GM18858 (cell line): ENCODE measurements around the gene NR1D1.

Experiments used
- ATAC-seq: cut with Tn5 transposase; IDR thresholded peaks from one replicate; pipeline ENCODE4 v1.9.1; 2021; ENCODE audit not compliant: unreplicated experiment

NR1D1 gene

GRCh38 chr17:40097931-40098845 is 2.2 kb downstream of the NR1D1 start:
- no peak for ATAC-seq

GRCh38 chr17:40097087-40097486 is 3.3 kb downstream of the NR1D1 start:
- ATAC-seq: no peak

GRCh38 chr17:40095944-40096791 is 4.2 kb downstream of the NR1D1 start:
- no peak for ATAC-seq

GRCh38 chr17:40095351-40095943 is 4.9 kb downstream of the NR1D1 start:
- no peak for ATAC-seq

GRCh38 chr17:40094874-40095273 is 5.5 kb downstream of the NR1D1 start:
- no peak for ATAC-seq

GRCh38 chr17:40093580-40094201 is 6.7 kb downstream of the NR1D1 start:
- no peak for ATAC-seq

GRCh38 chr17:40093005-40093579 is 7.3 kb downstream of the NR1D1 start:
- ATAC-seq: no peak

- ATAC-seq: no peak
These were observed 7.8 kb downstream of the NR1D1 start for GRCh38 chr17:40092581-40092980.

GRCh38 chr17:40091691-40092397 is 8.5 kb downstream of the NR1D1 start:
- no peak for ATAC-seq

- no peak for ATAC-seq
These were observed 9.9 kb downstream of the NR1D1 start for GRCh38 chr17:40090237-40091119.

GRCh38 chr17:40089077-40089895 is 11.1 kb downstream of the NR1D1 start:
- ATAC-seq: no peak

GRCh38 chr17:40087903-40088718 is 12.3 kb downstream of the NR1D1 start:
- ATAC-seq: no peak

GRCh38 chr17:40087049-40087794 is 13.2 kb downstream of the NR1D1 start:
- no peak for ATAC-seq

- ATAC-seq: no peak
These were observed 14.0 kb downstream of the NR1D1 start for GRCh38 chr17:40086150-40087044.

GRCh38 chr17:40084477-40084876 is 15.9 kb downstream of the NR1D1 start:
- no peak for ATAC-seq

- ATAC-seq: no peak
These were observed 20.8 kb downstream of the NR1D1 start for GRCh38 chr17:40079545-40079944.
